ENCODE measurements around the gene SLC3A2.

GRCh38 chr11:62851807-62852522, 28.7 kb upstream of the SLC3A2 start:
- no peak for TF ChIP-seq EZH2 (IDR thresholded peaks at IDR 0.05; ENCODE audit: insufficient read depth, low read length)
- TF ChIP-seq, protein P1, sequence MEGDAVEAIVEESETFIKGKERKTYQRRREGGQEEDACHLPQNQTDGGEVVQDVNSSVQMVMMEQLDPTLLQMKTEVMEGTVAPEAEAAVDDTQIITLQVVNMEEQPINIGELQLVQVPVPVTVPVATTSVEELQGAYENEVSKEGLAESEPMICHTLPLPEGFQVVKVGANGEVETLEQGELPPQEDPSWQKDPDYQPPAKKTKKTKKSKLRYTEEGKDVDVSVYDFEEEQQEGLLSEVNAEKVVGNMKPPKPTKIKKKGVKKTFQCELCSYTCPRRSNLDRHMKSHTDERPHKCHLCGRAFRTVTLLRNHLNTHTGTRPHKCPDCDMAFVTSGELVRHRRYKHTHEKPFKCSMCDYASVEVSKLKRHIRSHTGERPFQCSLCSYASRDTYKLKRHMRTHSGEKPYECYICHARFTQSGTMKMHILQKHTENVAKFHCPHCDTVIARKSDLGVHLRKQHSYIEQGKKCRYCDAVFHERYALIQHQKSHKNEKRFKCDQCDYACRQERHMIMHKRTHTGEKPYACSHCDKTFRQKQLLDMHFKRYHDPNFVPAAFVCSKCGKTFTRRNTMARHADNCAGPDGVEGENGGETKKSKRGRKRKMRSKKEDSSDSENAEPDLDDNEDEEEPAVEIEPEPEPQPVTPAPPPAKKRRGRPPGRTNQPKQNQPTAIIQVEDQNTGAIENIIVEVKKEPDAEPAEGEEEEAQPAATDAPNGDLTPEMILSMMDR (IDR thresholded peaks at IDR 0.05; ENCODE audit: insufficient read depth, low read depth, low read length) = no peak

Data from astrocyte (in vitro differentiated cells and primary cell).